Fibroblast of lung (primary cell): ENCODE measurements around the gene RAB11FIP3.

Source experiments
- EZH2 ChIP-seq: IDR thresholded peaks from 2 replicates; pipeline ENCODE4 v1.5.1; 2012; ENCODE audit warnings: low read length, control low read depth, mild to moderate bottlenecking; ENCODE audit errors: missing control alignments
- TF ChIP-seq, protein P1 (sequence below), 2 donors: IDR thresholded peaks in 1 of 2; conservative IDR thresholded peaks in 1 of 2; 1 replicate in 1 of 2; 2 replicates in 1 of 2; pipeline ENCODE4 v1.5.1; 2011 to 2012; ENCODE audit warnings: low read length in 2 of 2, control low read depth in 1 of 2, inconsistent platforms in 1 of 2, low read depth in 1 of 2, mild to moderate bottlenecking in 1 of 2

DNA sequence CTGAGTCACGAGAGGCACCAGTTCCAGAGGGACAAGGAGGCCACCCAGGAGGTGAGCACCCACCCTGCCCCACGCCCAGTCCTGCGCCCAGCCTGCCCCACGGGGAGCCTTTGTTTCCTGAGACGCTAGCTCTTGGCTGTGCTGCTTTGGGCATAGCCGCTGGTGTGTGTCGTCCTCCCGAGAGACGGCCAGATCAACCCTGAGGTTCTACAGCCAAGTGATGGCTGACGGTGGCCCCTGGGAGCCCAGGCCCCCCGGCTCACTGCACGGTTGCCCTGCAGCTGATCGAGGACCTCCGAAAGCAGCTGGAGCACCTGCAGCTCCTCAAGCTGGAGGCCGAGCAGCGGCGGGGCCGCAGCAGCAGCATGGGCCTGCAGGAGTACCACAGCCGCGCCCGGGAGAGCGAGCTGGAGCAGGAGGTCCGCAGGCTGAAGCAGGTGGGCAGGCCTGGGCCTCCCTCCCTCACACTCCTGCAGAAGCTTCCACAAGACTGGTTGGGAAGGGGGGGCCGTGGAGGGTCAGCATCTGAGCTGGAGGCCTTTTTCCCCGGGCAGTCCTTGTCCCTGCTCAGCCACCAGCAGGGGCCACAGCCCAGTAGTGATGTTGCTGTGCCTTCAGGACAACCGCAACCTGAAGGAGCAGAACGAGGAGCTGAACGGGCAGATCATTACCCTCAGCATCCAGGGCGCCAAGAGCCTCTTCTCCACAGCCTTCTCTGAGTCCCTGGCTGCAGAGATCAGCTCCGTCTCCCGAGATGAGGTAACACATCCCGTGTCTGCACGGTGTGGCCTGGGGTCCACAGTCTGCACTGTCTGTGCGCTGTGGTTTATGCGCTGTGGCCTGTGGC lies 94.6 kb downstream of the RAB11FIP3 start:
- TF ChIP-seq EZH2: no peak
- TF ChIP-seq, protein P1, sequence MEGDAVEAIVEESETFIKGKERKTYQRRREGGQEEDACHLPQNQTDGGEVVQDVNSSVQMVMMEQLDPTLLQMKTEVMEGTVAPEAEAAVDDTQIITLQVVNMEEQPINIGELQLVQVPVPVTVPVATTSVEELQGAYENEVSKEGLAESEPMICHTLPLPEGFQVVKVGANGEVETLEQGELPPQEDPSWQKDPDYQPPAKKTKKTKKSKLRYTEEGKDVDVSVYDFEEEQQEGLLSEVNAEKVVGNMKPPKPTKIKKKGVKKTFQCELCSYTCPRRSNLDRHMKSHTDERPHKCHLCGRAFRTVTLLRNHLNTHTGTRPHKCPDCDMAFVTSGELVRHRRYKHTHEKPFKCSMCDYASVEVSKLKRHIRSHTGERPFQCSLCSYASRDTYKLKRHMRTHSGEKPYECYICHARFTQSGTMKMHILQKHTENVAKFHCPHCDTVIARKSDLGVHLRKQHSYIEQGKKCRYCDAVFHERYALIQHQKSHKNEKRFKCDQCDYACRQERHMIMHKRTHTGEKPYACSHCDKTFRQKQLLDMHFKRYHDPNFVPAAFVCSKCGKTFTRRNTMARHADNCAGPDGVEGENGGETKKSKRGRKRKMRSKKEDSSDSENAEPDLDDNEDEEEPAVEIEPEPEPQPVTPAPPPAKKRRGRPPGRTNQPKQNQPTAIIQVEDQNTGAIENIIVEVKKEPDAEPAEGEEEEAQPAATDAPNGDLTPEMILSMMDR (conservative IDR thresholded peaks at IDR 0.05 in 1 of 2, IDR thresholded peaks at IDR 0.05 in 1 of 2; ENCODE audit: low read depth in 1 of 2, low read length in 2 of 2): no peak
